ENCODE results near the gene PRC1.

Gene PRC1

GRCh38 chr15:91022832-91023129 is 28.4 kb upstream of the PRC1 start:
- no peak overlapping the region for H2BK5ac ChIP-seq (ENCODE audit: low read length)
- no peak overlapping the region for H3K9ac ChIP-seq (ENCODE audit: low read depth, low read length, poor library complexity)
- peak overlapping the region; percentile 73 to 95 for H3K4me3 ChIP-seq (ENCODE audit: low read length in 2 of 2)
- peak overlapping the region; percentile 21 for H3K23ac ChIP-seq (ENCODE audit: low read depth, low read length, poor library complexity)
- H3K36me3 ChIP-seq (replicated peaks in 1 of 2; ENCODE audit: control insufficient read depth in 2 of 2, insufficient read depth in 2 of 2, low read length in 2 of 2) = peaks cover 2 to 12% of the 10 kb centered on the region in 2 donors
- WGBS, 2 donors (ENCODE audit: extremely low coverage in 2 of 2, insufficient read length in 2 of 2, insufficient replicate concordance in 1 of 2) = no CpG with 5 or more reads among the region's 1 CpG
- peak overlapping the region; percentile 84 for H2AFZ ChIP-seq (ENCODE audit: low read length)
- no peak overlapping the region for H3K18ac ChIP-seq (ENCODE audit: low read length)
- H3K4me2 ChIP-seq (ENCODE audit: insufficient read depth, low read length, poor library complexity, severe bottlenecking) = peak overlapping the region; percentile 2
- H3K79me1 ChIP-seq (ENCODE audit: low read depth, low read length) = no peaks in the 10 kb centered on the region
- H3K9me3 ChIP-seq (replicated peaks in 1 of 2; ENCODE audit: control insufficient read depth in 2 of 2, insufficient read depth in 1 of 2, low read depth in 1 of 2, low read length in 2 of 2) = peaks cover 0 to 2% of the 10 kb centered on the region in 2 donors
- no peak overlapping the region for H3K14ac ChIP-seq (ENCODE audit: low read length)
- DNase-seq (ENCODE audit: low spot score) = no peak
- no peaks in the 10 kb centered on the region for H3K27me3 ChIP-seq (ENCODE audit: control insufficient read depth in 3 of 3, insufficient read depth in 3 of 3, low read depth in 1 of 3, low read length in 3 of 3)
- no peak overlapping the region for H4K91ac ChIP-seq (ENCODE audit: low read depth, low read length, poor library complexity)
- H4K8ac ChIP-seq (ENCODE audit: low read depth, low read length) = no peak overlapping the region
- peaks cover 2 to 8% of the 10 kb centered on the region in 2 donors for H3K4me1 ChIP-seq (ENCODE audit: control insufficient read depth in 2 of 2, insufficient read depth in 1 of 2, low read depth in 1 of 2, low read length in 2 of 2)
- H3K27ac ChIP-seq (replicated peaks; ENCODE audit: low read length) = no peak overlapping the region
- H2BK15ac ChIP-seq (ENCODE audit: low read length) = no peak overlapping the region
- H2BK120ac ChIP-seq (ENCODE audit: low read depth, low read length) = no peak overlapping the region
- no peak overlapping the region for H3K4ac ChIP-seq (ENCODE audit: low read length)
- no peak overlapping the region for H2AK5ac ChIP-seq (ENCODE audit: low read depth, low read length)
- H2BK12ac ChIP-seq (ENCODE audit: low read length) = no peak overlapping the region

GRCh38 chr15:91022075-91022831 is 27.9 kb upstream of the PRC1 start, which contains the start of gene VPS33B:
TSS of gene VPS33B (minus strand) at chr15:91022594. CDS start at chr15:91022249, 345 bp downstream.
- no CpG with 5 or more reads among the region's 48 CpGs for WGBS, 2 donors (ENCODE audit: extremely low coverage in 2 of 2, insufficient read length in 2 of 2, insufficient replicate concordance in 1 of 2)
- peak within 1 kb of the TSS; percentile 62 for H3K27ac ChIP-seq (replicated peaks; ENCODE audit: low read length)

GRCh38 chr15:91021516-91022074 is 27.3 kb upstream of the PRC1 start:
- no peak overlapping the region for H2BK15ac ChIP-seq (ENCODE audit: low read length)
- no peak overlapping the region for H4K91ac ChIP-seq (ENCODE audit: low read depth, low read length, poor library complexity)
- no peak overlapping the region for H3K23ac ChIP-seq (ENCODE audit: low read depth, low read length, poor library complexity)
- H2BK5ac ChIP-seq (ENCODE audit: low read length) = no peak overlapping the region
- H3K4me1 ChIP-seq (ENCODE audit: control insufficient read depth in 2 of 2, insufficient read depth in 1 of 2, low read depth in 1 of 2, low read length in 2 of 2) = peaks cover 2 to 8% of the 10 kb centered on the region in 2 donors
- H2AFZ ChIP-seq (ENCODE audit: low read length) = peak overlapping the region; percentile 84
- H2BK12ac ChIP-seq (ENCODE audit: low read length) = no peak overlapping the region
- H3K9me3 ChIP-seq (replicated peaks in 1 of 2; ENCODE audit: control insufficient read depth in 2 of 2, insufficient read depth in 1 of 2, low read depth in 1 of 2, low read length in 2 of 2) = peaks cover 0 to 2% of the 10 kb centered on the region in 2 donors
- no peak for DNase-seq (ENCODE audit: low spot score)
- no peak overlapping the region for H3K18ac ChIP-seq (ENCODE audit: low read length)
- no peak overlapping the region for H4K8ac ChIP-seq (ENCODE audit: low read depth, low read length)
- peaks cover 3 to 21% of the 10 kb centered on the region in 2 donors for H3K36me3 ChIP-seq (replicated peaks in 1 of 2; ENCODE audit: control insufficient read depth in 2 of 2, insufficient read depth in 2 of 2, low read length in 2 of 2)
- H3K27ac ChIP-seq (replicated peaks; ENCODE audit: low read length) = no peak overlapping the region
- no peaks in the 10 kb centered on the region for H3K79me1 ChIP-seq (ENCODE audit: low read depth, low read length)
- WGBS, 2 donors (ENCODE audit: extremely low coverage in 2 of 2, insufficient read length in 2 of 2, insufficient replicate concordance in 1 of 2) = no CpG with 5 or more reads among the region's 4 CpGs
- no peak overlapping the region for H3K14ac ChIP-seq (ENCODE audit: low read length)
- H3K4me3 ChIP-seq (ENCODE audit: low read length in 2 of 2) = peak overlapping the region; percentile 73 to 95
- peak overlapping the region; percentile 89 for H3K9ac ChIP-seq (ENCODE audit: low read depth, low read length, poor library complexity)
- peak overlapping the region; percentile 77 for H3K4me2 ChIP-seq (ENCODE audit: insufficient read depth, low read length, poor library complexity, severe bottlenecking)
- no peaks in the 10 kb centered on the region for H3K27me3 ChIP-seq (ENCODE audit: control insufficient read depth in 3 of 3, insufficient read depth in 3 of 3, low read depth in 1 of 3, low read length in 3 of 3)
- no peak overlapping the region for H2AK5ac ChIP-seq (ENCODE audit: low read depth, low read length)
- no peak overlapping the region for H2BK120ac ChIP-seq (ENCODE audit: low read depth, low read length)
- H3K4ac ChIP-seq (ENCODE audit: low read length) = no peak overlapping the region

More at GRCh38 chr15:91022075-91022831, 27.9 kb upstream of the PRC1 start, which contains the start of gene VPS33B:
- peak; percentile 79 for DNase-seq (ENCODE audit: low spot score)
- H2BK12ac ChIP-seq (ENCODE audit: low read length) = no peak within 1 kb of the TSS
- no peak within 1 kb of the TSS for H2AK5ac ChIP-seq (ENCODE audit: low read depth, low read length)
- H3K27me3 ChIP-seq (ENCODE audit: control insufficient read depth in 3 of 3, insufficient read depth in 3 of 3, low read depth in 1 of 3, low read length in 3 of 3) = no peaks in the 10 kb centered on the region
- H2BK15ac ChIP-seq (ENCODE audit: low read length) = no peak within 1 kb of the TSS
- H4K8ac ChIP-seq (ENCODE audit: low read depth, low read length) = no peak within 1 kb of the TSS
- H4K91ac ChIP-seq (ENCODE audit: low read depth, low read length, poor library complexity) = no peak within 1 kb of the TSS
- H3K4me1 ChIP-seq (ENCODE audit: control insufficient read depth in 2 of 2, insufficient read depth in 1 of 2, low read depth in 1 of 2, low read length in 2 of 2) = peaks cover 2 to 8% of the 10 kb centered on the region in 2 donors
- H3K23ac ChIP-seq (ENCODE audit: low read depth, low read length, poor library complexity) = peak within 1 kb of the TSS; percentile 21
- H3K18ac ChIP-seq (ENCODE audit: low read length) = peak within 1 kb of the TSS; percentile 90
- no peak within 1 kb of the TSS for H3K14ac ChIP-seq (ENCODE audit: low read length)
- H2BK5ac ChIP-seq (ENCODE audit: low read length) = no peak within 1 kb of the TSS
- peaks cover 2 to 16% of the 10 kb centered on the region in 2 donors for H3K36me3 ChIP-seq (replicated peaks in 1 of 2; ENCODE audit: control insufficient read depth in 2 of 2, insufficient read depth in 2 of 2, low read length in 2 of 2)
- no peaks in the 10 kb centered on the region for H3K79me1 ChIP-seq (ENCODE audit: low read depth, low read length)
- H2BK120ac ChIP-seq (ENCODE audit: low read depth, low read length) = no peak within 1 kb of the TSS
- H3K4me3 ChIP-seq (ENCODE audit: low read length in 2 of 2) = peak within 1 kb of the TSS; percentile 73 to 95
- peak within 1 kb of the TSS; percentile 89 for H3K9ac ChIP-seq (ENCODE audit: low read depth, low read length, poor library complexity)
- no peak within 1 kb of the TSS for H3K4ac ChIP-seq (ENCODE audit: low read length)
- H3K9me3 ChIP-seq (replicated peaks in 1 of 2; ENCODE audit: control insufficient read depth in 2 of 2, insufficient read depth in 1 of 2, low read depth in 1 of 2, low read length in 2 of 2) = peaks cover 0 to 2% of the 10 kb centered on the region in 2 donors
- peak within 1 kb of the TSS; percentile 84 for H2AFZ ChIP-seq (ENCODE audit: low read length)
- peak within 1 kb of the TSS; percentile 77 for H3K4me2 ChIP-seq (ENCODE audit: insufficient read depth, low read length, poor library complexity, severe bottlenecking)

- Histone ChIP-seq H2BK120ac (ENCODE audit: low read depth, low read length) (no peak overlapping the region), H3K14ac (ENCODE audit: low read length) (no peak overlapping the region), H3K79me1 (ENCODE audit: low read depth, low read length) (no peaks in the 10 kb centered on the region), H3K4ac (ENCODE audit: low read length) (no peak overlapping the region), H3K27me3 (ENCODE audit: control insufficient read depth in 3 of 3, insufficient read depth in 3 of 3, low read depth in 1 of 3, low read length in 3 of 3) (no peaks in the 10 kb centered on the region), H3K9ac (ENCODE audit: low read depth, low read length, poor library complexity) (no peak overlapping the region), H3K27ac (replicated peaks; ENCODE audit: low read length) (no peak overlapping the region), H2AK5ac (ENCODE audit: low read depth, low read length) (no peak overlapping the region), H2AFZ (ENCODE audit: low read length) (no peak overlapping the region), H3K4me1 (ENCODE audit: control insufficient read depth in 2 of 2, insufficient read depth in 1 of 2, low read depth in 1 of 2, low read length in 2 of 2) (peaks cover 2 to 8% of the 10 kb centered on the region in 2 donors), H4K8ac (ENCODE audit: low read depth, low read length) (no peak overlapping the region), H2BK12ac (ENCODE audit: low read length) (no peak overlapping the region), H2BK15ac (ENCODE audit: low read length) (no peak overlapping the region), H3K9me3 (replicated peaks in 1 of 2; ENCODE audit: control insufficient read depth in 2 of 2, insufficient read depth in 1 of 2, low read depth in 1 of 2, low read length in 2 of 2) (peaks cover 0 to 2% of the 10 kb centered on the region in 2 donors), H3K4me3 (ENCODE audit: low read length in 2 of 2) (no peak overlapping the region), H4K91ac (ENCODE audit: low read depth, low read length, poor library complexity) (no peak overlapping the region), H3K18ac (ENCODE audit: low read length) (no peak overlapping the region), H3K36me3 (replicated peaks in 1 of 2; ENCODE audit: control insufficient read depth in 2 of 2, insufficient read depth in 2 of 2, low read length in 2 of 2) (peaks cover 13 to 43% of the 10 kb centered on the region in 2 donors), H3K4me2 (ENCODE audit: insufficient read depth, low read length, poor library complexity, severe bottlenecking) (no peak overlapping the region), H2BK5ac (ENCODE audit: low read length) (no peak overlapping the region), H3K23ac (ENCODE audit: low read depth, low read length, poor library complexity) (no peak overlapping the region)
- DNase-seq (ENCODE audit: low spot score) = no peak
- WGBS, 2 donors (ENCODE audit: extremely low coverage in 2 of 2, insufficient read length in 2 of 2, insufficient replicate concordance in 1 of 2) = no CpG with 5 or more reads among the region's 3 CpGs
Observed at GRCh38 chr15:91018158-91018557, 23.8 kb upstream of the PRC1 start.

Data from neuronal stem cell (in vitro differentiated cells).